Endothelial cell of umbilical vein (primary cell): ENCODE results near the gene CAPN12.
"Not testable (repeated sequence)": the region's sequence is repeated elsewhere in the genome, so short reads cannot be mapped to it uniquely, and the experiment has no call there.

Experiments used
- EZH2 ChIP-seq: IDR thresholded peaks from 2 replicates; pipeline ENCODE4 v1.6.1; 2012; ENCODE audit warnings: borderline replicate concordance, low read depth, mild to moderate bottlenecking, moderate library complexity, low read length, inconsistent platforms; ENCODE audit not compliant: severe bottlenecking
- GATA2 ChIP-seq: IDR thresholded peaks from 2 replicates; pipeline ENCODE4 v1.7.0; 2011; ENCODE audit warnings: low read depth, mild to moderate bottlenecking, moderate library complexity, mixed read lengths, low read length; ENCODE audit not compliant: insufficient read length, insufficient read depth
- JUN ChIP-seq: IDR thresholded peaks from 2 replicates; pipeline ENCODE4 v1.6.1; 2011; ENCODE audit warnings: borderline replicate concordance, low read depth; ENCODE audit not compliant: insufficient read length, insufficient read depth
- POLR2A ChIP-seq: IDR thresholded peaks from 2 replicates; pipeline ENCODE4 v1.6.1; 2012; ENCODE audit warnings: low read depth, mild to moderate bottlenecking, control low read depth, low read length
- POLR2AphosphoS5 ChIP-seq: IDR thresholded peaks from 2 replicates; pipeline ENCODE4 v1.6.1; 2012; ENCODE audit warnings: low read depth, mild to moderate bottlenecking, control low read depth, low read length, moderate library complexity; ENCODE audit not compliant: insufficient read depth
- TF ChIP-seq, protein P1 (sequence below), 2 donors: IDR thresholded peaks; 1 replicate in 1 of 2; 2 replicates in 1 of 2; pipeline ENCODE4 v1.5.1; 2011; ENCODE audit warnings: low read length in 2 of 2, mild to moderate bottlenecking in 2 of 2, moderate library complexity in 2 of 2, control low read depth in 1 of 2, inconsistent platforms in 1 of 2, low read depth in 1 of 2; ENCODE audit not compliant: insufficient read depth in 1 of 2; ENCODE audit errors: extremely low read depth in 1 of 2

DNA sequence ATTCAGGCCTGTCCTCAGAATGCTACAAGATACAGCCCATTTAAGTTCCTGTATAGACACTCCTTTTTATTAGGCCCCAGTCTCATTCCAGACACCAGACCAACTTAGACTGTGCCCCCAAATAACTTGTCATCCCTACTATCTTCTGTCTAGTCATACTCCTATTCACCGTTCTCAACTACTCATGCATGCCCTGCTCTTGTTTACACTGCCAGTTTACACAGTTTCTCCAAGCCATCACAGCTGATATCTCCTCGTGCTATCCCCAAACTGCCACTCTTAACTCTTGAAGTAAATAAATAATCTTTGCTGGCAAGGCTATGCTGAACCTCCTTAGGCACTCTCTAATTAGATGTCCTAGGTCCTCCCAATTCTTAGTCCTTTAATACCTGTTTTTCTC is 9.9 kb upstream of the CAPN12 start:
- not testable (repeated sequence) for TF ChIP-seq POLR2A, POLR2AphosphoS5, EZH2, GATA2, JUN
- TF ChIP-seq, protein P1, sequence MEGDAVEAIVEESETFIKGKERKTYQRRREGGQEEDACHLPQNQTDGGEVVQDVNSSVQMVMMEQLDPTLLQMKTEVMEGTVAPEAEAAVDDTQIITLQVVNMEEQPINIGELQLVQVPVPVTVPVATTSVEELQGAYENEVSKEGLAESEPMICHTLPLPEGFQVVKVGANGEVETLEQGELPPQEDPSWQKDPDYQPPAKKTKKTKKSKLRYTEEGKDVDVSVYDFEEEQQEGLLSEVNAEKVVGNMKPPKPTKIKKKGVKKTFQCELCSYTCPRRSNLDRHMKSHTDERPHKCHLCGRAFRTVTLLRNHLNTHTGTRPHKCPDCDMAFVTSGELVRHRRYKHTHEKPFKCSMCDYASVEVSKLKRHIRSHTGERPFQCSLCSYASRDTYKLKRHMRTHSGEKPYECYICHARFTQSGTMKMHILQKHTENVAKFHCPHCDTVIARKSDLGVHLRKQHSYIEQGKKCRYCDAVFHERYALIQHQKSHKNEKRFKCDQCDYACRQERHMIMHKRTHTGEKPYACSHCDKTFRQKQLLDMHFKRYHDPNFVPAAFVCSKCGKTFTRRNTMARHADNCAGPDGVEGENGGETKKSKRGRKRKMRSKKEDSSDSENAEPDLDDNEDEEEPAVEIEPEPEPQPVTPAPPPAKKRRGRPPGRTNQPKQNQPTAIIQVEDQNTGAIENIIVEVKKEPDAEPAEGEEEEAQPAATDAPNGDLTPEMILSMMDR (IDR thresholded peaks at IDR 0.05; ENCODE audit: extremely low read depth in 1 of 2, insufficient read depth in 1 of 2, low read depth in 1 of 2, low read length in 2 of 2), result not testable (repeated sequence)
